HG03097 (cell line): ENCODE measurements around the gene TMEM119.
"Not testable (repeated sequence)": the region's sequence is repeated elsewhere in the genome, so short reads cannot be mapped to it uniquely, and the experiment has no call there.

Experiments
- ATAC-seq: cut with Tn5 transposase; IDR thresholded peaks from one replicate; pipeline ENCODE4 v1.9.1; 2021; ENCODE audit not compliant: unreplicated experiment, low FRiP score

The TMEM119 gene

GRCh38 chr12:108604208-108604941 lies 6.5 kb upstream of the TMEM119 start:
- no peak for ATAC-seq

GRCh38 chr12:108603743-108604142 lies 5.9 kb upstream of the TMEM119 start:
- ATAC-seq = no peak

- ATAC-seq = no peak
Measured at GRCh38 chr12:108602976-108603704, 5.3 kb upstream of the TMEM119 start.

- ATAC-seq = no peak
Measured at GRCh38 chr12:108602209-108602705, 4.4 kb upstream of the TMEM119 start.

- no peak for ATAC-seq
Measured at GRCh38 chr12:108600702-108601007, 2.8 kb upstream of the TMEM119 start.

- no peak for ATAC-seq
Measured at GRCh38 chr12:108599948-108600701, 2.2 kb upstream of the TMEM119 start.

- no peak for ATAC-seq
Measured at GRCh38 chr12:108599541-108599940, 1.7 kb upstream of the TMEM119 start.

GRCh38 chr12:108598553-108599250 lies 818 bp upstream of the TMEM119 start:
- ATAC-seq = no peak

GRCh38 chr12:108596854-108597558 lies 878 bp downstream of the TMEM119 start:
- ATAC-seq = no peak

- ATAC-seq = no peak
Measured at GRCh38 chr12:108595711-108596647, 1.9 kb downstream of the TMEM119 start.

GRCh38 chr12:108594960-108595710 lies 2.7 kb downstream of the TMEM119 start:
- no peak for ATAC-seq

- no peak for ATAC-seq
Measured at GRCh38 chr12:108594323-108594903, 3.5 kb downstream of the TMEM119 start.

GRCh38 chr12:108592033-108592909 lies 5.6 kb downstream of the TMEM119 start:
- no peak for ATAC-seq

- ATAC-seq = no peak
Measured at GRCh38 chr12:108591267-108591980, 6.5 kb downstream of the TMEM119 start.

- ATAC-seq = not testable (repeated sequence)
Measured at GRCh38 chr12:108590463-108590862, 7.4 kb downstream of the TMEM119 start.

GRCh38 chr12:108589840-108590229 lies 8.0 kb downstream of the TMEM119 start:
- no peak for ATAC-seq
